Stimulated activated CD8-positive, alpha-beta memory T cell treated with anti-CD3 and anti-CD28 coated beads, Interleukin-7, amount 100 ng/mL, for 4 hours (primary cell): ENCODE measurements around the gene SLC12A8.

Source experiments
- DNase-seq, 2 donors: peaks; one replicate each; pipeline ENCODE4 v3.0.0-alpha.2; 2020; ENCODE audit warnings: low read depth in 2 of 2

SLC12A8 gene

GRCh38 chr3:125154110-125154509 lies 58.4 kb downstream of the SLC12A8 start:
- no peak for DNase-seq

DNA sequence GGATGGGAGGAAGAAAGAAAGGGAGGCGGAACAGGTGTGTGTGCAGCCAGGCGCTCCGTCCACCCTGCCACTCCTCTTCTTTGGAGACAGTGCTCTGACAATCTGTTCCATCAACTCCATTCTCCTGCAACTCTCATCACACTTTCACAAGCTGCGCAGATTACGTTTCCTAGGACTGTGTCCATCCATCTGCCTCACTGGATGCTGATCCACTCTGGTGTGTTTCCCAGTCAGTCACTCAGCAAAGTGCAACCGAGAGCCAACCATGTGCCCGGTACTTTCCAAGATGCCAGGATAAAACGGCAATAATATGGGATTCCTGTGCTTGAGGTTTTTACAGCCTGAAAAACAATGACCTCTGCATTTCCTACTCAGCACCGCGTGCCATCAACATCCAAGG lies 59.6 kb downstream of the SLC12A8 start:
- DNase-seq = no peak

GRCh38 chr3:125151916-125152315 lies 60.6 kb downstream of the SLC12A8 start:
- no peak for DNase-seq

GRCh38 chr3:125151442-125151817 lies 61.1 kb downstream of the SLC12A8 start:
- no peak for DNase-seq

DNA sequence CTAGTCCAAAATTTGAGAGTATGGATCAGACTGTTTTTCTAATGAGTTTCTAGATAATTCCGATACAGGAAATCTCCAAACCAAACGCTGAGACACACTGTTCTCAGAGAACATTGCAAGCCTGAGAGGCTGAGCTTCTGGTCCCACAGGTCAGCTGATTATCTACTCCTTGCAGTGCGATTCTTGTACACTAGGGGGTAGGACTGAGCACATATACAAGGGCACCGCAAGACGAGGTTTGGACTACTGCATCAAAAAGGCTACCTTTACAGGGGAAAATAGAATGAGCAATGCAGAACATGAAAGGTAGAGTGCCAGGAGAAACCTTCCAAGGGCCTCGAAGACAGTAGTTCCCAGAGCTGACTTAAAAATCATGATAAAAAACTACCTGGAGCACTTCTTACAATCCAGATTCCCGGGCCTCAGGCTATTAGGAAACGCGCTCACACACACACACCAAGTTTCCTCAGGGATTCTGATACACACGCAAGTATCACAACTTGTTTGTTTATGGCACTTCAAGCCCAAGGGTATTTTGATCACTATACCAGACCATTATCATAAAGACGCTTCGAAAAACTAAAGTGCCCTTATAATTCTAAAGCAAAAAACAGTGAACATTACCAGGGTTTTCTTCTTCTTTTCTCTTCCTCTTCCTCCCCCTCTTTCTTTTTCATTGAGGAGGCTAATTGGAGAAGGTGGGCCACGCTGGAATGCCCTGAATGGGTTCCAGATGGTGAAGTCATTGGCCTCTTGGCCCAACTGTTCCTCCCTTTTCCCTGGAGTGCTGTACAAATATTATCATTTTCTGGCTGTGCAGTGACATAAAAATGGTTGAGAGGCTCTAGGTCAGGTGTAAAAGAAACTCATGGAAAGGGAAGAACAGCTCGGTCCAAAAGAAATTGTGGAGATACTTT lies 61.8 kb downstream of the SLC12A8 start:
- DNase-seq = no peak

- DNase-seq = no peak
Measured at GRCh38 chr3:125149462-125149861, 63.1 kb downstream of the SLC12A8 start.

DNA sequence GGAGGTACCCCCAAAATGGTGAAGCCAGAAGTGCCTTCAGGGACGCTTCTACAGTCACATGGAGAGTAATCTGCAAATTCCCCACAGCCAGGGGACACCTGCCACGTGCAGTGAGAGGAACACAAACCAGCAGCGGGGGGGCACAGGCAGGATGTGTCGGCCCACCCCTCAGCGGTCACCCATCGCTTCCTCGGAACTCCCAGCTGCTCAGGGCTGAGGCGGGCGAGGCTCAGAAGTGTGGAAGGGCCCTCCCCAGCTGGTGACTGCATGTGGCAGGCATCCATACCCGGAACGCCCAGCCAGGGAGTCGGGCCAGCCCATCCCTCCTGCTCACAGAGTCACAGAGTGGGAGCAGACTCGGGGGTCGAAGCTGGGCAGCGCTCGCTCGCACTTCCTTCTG lies 63.7 kb downstream of the SLC12A8 start:
- DNase-seq = no peak

GRCh38 chr3:125148016-125148812 lies 64.3 kb downstream of the SLC12A8 start:
- no peak for DNase-seq

DNA sequence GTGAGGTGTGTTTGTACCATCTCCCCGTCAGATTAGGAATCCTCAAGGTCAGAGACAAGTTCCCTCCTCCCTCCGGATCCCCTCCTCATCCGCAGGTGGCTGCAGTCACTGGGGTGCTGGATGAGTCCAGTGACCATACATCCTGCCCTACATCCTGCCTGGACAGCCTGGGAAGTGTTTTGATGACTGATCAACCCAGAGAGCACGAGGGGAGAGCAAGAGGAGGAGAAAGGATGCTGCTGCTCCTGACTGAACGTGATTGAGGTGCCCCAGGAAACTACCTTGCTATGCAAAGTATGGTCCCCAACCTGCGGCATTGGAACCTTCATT lies 65.1 kb downstream of the SLC12A8 start:
- DNase-seq = no peak

GRCh38 chr3:125146626-125147490 lies 65.7 kb downstream of the SLC12A8 start:
- DNase-seq = no peak

- DNase-seq = no peak
Measured at GRCh38 chr3:125145751-125146475, 66.6 kb downstream of the SLC12A8 start.

- no peak for DNase-seq
Measured at GRCh38 chr3:125144653-125145314, 67.8 kb downstream of the SLC12A8 start.

DNA sequence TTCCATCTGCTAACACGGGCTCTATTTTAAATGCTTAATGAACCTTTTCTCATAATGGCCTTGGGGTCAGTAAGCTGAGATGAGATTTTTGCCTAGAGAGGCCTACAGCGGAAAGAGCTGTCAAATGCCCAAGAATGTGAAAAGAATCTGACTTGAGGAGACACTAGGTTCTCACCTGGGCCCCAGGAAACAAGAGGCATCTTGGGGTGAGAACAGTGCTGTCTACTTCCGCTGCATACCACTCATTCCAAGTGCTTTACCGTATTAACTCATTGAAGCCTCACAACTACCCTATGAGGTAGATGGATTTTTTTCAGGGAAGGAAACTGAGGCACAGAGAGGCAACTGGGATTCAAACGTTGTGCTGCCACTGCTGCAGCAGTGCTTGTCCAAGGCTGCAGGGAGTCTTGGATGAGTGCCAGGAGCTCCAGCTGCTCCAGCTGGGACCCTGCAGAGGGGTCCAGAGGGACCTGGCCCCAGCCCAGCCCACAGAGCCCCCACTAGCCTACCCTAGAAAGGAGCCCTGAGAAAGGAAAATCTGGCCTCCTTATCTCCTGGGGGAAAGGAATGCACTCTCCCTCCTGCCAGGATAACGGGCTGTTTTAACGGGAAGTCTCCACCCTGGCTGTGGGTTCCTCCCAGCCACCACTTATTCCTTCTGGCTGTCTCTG lies 68.4 kb downstream of the SLC12A8 start:
- no peak for DNase-seq

- DNase-seq = no peak
Measured at GRCh38 chr3:125143538-125143937, 69.0 kb downstream of the SLC12A8 start.

- DNase-seq = no peak
Measured at GRCh38 chr3:125142940-125143339, 69.6 kb downstream of the SLC12A8 start.

- DNase-seq = no peak
Measured at GRCh38 chr3:125142420-125142778, 70.1 kb downstream of the SLC12A8 start.

- peak; percentile 28 to 72 for DNase-seq
Measured at GRCh38 chr3:125141596-125142419, 70.7 kb downstream of the SLC12A8 start.

- DNase-seq = no peak
Measured at GRCh38 chr3:125140818-125141595, 71.5 kb downstream of the SLC12A8 start.
